Heart left ventricle (tissue), 16 donors: ENCODE measurements around the gene PTPRN2. TPM values are rescaled to one million over a fixed set of nuclear protein-coding genes. Genes with fewer than 3 reads are reported as not detected.

Experiments used
- ATAC-seq, 4 donors: fragments of 200-7000 bp; cut with Tn5 transposase; one replicate each; pipeline ENCODE4 v1.9.1; 2020 to 2022; ENCODE audit warnings: moderate library complexity in 4 of 4, mild to moderate bottlenecking in 3 of 4, moderate number of reproducible peaks in 1 of 4
- DNase-seq, 5 donors: peaks; one replicate each; pipeline ENCODE4 v3.0.0-alpha.2; 2020
- H3K27ac ChIP-seq, 12 donors: fragments of 200-600 bp; sonication (generic) in 4 of 12; one replicate each; pipeline versions ENCODE4 v1.5.0 to v1.8.0; 2016 to 2022; ENCODE audit warnings: mild to moderate bottlenecking in 2 of 12
- H3K27me3 ChIP-seq, 9 donors: fragments of 200-600 bp; sonication (generic) in 2 of 9; one replicate each; pipeline versions ENCODE4 v1.5.1 to v1.8.0; 2016 to 2022; ENCODE audit warnings: mild to moderate bottlenecking in 3 of 9
- H3K36me3 ChIP-seq, 9 donors: fragments of 200-600 bp; sonication (generic) in 2 of 9; one replicate each; pipeline versions ENCODE4 v1.5.0 to v1.8.0; 2018 to 2022; ENCODE audit warnings: mild to moderate bottlenecking in 2 of 9
- H3K4me1 ChIP-seq, 12 donors: fragments of 200-600 bp; sonication (generic) in 4 of 12; one replicate each; pipeline versions ENCODE4 v1.5.0 to v1.8.0; 2016 to 2022; ENCODE audit warnings: mild to moderate bottlenecking in 3 of 12
- H3K4me3 ChIP-seq, 12 donors: fragments of 200-600 bp; sonication (generic) in 4 of 12; one replicate each; pipeline versions ENCODE4 v1.5.0 to v1.8.0; 2017 to 2022; ENCODE audit warnings: mild to moderate bottlenecking in 9 of 12, moderate library complexity in 4 of 12
- H3K9me3 ChIP-seq, 12 donors: fragments of 200-600 bp; sonication (generic) in 4 of 12; one replicate each; pipeline versions ENCODE4 v1.5.0 to v1.8.0; 2016 to 2022; ENCODE audit warnings: mild to moderate bottlenecking in 1 of 12
- POLR2A ChIP-seq, 2 donors: fragments of 450-650 bp; IDR thresholded peaks; one replicate each; pipeline ENCODE4 v1.6.1; 2017; ENCODE audit warnings: antibody characterized with exemption in 2 of 2, mild to moderate bottlenecking in 2 of 2, moderate library complexity in 2 of 2
- WGBS, 4 donors: extraction: QIAGEN DNeasy Blood & Tissue Kit in 2 of 4; methylation state at CpG; one replicate each; pipeline versions ENCODE4 v1.1.5 to v1.1.7; 2013 to 2018; 5-methylcytosine and 5-hydroxymethylcytosine counted together
- intact Hi-C, 10 donors: fragments of 100-400 bp; cut with DNase I; formaldehyde crosslinking; loops; one replicate each; pipeline versions ENCODE4 v1.11.1 to v1.14.2; 2022
- polyA plus RNA-seq, 2 donors: library from polyadenylated mRNA; stranded (reverse); fragments of 200-250 nt; gene quantifications; one replicate each; pipeline ENCODE4 v1.2.3, GENCODE V29; 2013
- total RNA-seq, 9 donors: library from RNA; depleted of rRNA in 2 of 9; stranded (reverse); fragments of >200 nt in 2 of 9; fragmentation: NEBNext Ultra II Directional in 3 of 9; extraction: Animal tissue kit (Norgen Biotek cat#: 25700) in 3 of 9; gene quantifications; one replicate each; pipeline versions ENCODE4 v1.1.0 to v1.2.4, GENCODE V29; 2016 to 2023
- TF ChIP-seq, protein P1 (sequence below), 12 donors: fragments of 200-600 bp; sonication (generic) in 4 of 12; IDR thresholded peaks; one replicate each; pipeline versions ENCODE4 v1.5.0 to v1.8.0; 2018 to 2022; ENCODE audit warnings: antibody characterized with exemption in 12 of 12, mild to moderate bottlenecking in 5 of 12
- donor health status: ischemic (EF 13 %, LVEDD 7.1; RV severe dilation, severe dysfunction).
- donor health status: healthy with polysubstance abuse.
- donor health status: DM: no; HTN: yes; CAD: no.
- donor health status: DM: no; HTN: no; CAD: no.
- donor health status: ischemic (EF 25% LVEDD 6.9; RV normal size, moderate dysfunction).
- donor health status: ischemic (EF 25% LVEDD 5.7; RV mildly dilated, moderate dysfunction).
- donor health status: healthy.
- donor health status: DM: yes; HTN: yes; CAD: no.
- donor health status: ischemic (EF 35%, LVEDD 5.7; RV mildly dilated, moderate dysfunction).
- donor health status: nonischemic (EF 11% LVEDD 7.7; RV severe dilation, severe dysfunction).
- donor health status: DM: yes; HTN: yes; CAD: no.
- donor health status: PGD.
- donor health status: ischemic (EF 29% LVEDD 5.4; RV normal size, mild dysfunction).
- donor health status: nonischemic (EF 23%, LVEDD 6.1; RV moderate dilation, normal function).

Gene PTPRN2
- total and polyA plus RNA-seq, 11 donors = 0.61 to 2.3 (median 1.3) TPM

DNA sequence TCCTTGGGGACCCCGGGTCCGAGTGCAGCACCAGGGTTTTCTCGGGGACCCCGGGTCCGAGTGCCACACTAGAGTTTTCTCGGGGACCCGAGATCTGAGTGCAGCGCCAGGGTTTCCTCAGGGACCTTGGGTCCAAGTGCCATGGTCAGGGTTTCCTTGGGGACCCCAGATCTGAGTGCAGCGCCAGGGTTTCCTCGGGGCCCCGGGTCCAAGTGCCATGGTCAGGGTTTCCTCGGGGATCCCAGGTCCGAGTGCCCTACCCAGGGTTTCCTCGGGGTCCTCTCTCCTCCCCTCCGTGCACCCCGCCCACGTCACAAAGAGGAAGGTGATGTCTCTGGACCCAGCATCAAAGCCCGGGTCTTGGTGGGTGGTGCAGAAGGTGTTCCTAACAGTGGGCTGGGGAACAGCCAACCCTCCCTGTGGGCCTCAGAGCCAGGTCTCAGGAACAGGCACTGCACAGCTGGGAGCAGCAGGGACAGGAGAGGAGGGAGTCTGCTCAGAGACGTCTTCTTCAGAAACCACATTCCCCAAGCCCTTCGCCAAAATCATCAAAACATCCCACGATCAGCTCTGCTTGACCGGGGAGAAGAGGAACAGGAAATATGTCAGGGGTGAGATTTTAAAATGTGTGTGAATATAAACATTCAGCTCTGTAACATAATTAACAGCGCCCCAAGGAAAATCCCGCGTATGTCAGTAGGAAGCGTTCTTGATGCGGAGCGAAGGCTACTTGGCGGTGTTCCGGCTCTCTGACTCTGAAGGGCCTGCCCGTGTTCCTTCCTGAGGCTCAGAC is 710.1 kb downstream of the PTPRN2 start:
- Histone ChIP-seq H3K27ac (no peak overlapping the region), H3K4me1 (peaks cover 0 to 9% (median 5%) of the 10 kb centered on the region in 12 donors), H3K36me3 (no peaks in the 10 kb centered on the region), H3K9me3 (no peaks in the 10 kb centered on the region), H3K4me3 (no peak overlapping the region), H3K27me3 (peaks cover 0 to 27% (median 4%) of the 10 kb centered on the region in 9 donors)
- intact Hi-C loops = loop anchor here in 9 of 10 donors (5.0 to 10.0 kb wide), 2 partner anchors 443 to 445 kb away; no protein-coding TSS in a partner anchor
- 73 to 82% (median 80%) methylated on average over 20 to 31 of the region's 31 CpGs for WGBS, 4 donors
- ATAC-seq = no peak
- TF ChIP-seq, protein P1, sequence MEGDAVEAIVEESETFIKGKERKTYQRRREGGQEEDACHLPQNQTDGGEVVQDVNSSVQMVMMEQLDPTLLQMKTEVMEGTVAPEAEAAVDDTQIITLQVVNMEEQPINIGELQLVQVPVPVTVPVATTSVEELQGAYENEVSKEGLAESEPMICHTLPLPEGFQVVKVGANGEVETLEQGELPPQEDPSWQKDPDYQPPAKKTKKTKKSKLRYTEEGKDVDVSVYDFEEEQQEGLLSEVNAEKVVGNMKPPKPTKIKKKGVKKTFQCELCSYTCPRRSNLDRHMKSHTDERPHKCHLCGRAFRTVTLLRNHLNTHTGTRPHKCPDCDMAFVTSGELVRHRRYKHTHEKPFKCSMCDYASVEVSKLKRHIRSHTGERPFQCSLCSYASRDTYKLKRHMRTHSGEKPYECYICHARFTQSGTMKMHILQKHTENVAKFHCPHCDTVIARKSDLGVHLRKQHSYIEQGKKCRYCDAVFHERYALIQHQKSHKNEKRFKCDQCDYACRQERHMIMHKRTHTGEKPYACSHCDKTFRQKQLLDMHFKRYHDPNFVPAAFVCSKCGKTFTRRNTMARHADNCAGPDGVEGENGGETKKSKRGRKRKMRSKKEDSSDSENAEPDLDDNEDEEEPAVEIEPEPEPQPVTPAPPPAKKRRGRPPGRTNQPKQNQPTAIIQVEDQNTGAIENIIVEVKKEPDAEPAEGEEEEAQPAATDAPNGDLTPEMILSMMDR (IDR thresholded peaks at IDR 0.05) = no peak
- no peak for TF ChIP-seq POLR2A (IDR thresholded peaks at IDR 0.05)
- DNase-seq = peak in 2 of 5 donors; percentile 15 to 35

DNA sequence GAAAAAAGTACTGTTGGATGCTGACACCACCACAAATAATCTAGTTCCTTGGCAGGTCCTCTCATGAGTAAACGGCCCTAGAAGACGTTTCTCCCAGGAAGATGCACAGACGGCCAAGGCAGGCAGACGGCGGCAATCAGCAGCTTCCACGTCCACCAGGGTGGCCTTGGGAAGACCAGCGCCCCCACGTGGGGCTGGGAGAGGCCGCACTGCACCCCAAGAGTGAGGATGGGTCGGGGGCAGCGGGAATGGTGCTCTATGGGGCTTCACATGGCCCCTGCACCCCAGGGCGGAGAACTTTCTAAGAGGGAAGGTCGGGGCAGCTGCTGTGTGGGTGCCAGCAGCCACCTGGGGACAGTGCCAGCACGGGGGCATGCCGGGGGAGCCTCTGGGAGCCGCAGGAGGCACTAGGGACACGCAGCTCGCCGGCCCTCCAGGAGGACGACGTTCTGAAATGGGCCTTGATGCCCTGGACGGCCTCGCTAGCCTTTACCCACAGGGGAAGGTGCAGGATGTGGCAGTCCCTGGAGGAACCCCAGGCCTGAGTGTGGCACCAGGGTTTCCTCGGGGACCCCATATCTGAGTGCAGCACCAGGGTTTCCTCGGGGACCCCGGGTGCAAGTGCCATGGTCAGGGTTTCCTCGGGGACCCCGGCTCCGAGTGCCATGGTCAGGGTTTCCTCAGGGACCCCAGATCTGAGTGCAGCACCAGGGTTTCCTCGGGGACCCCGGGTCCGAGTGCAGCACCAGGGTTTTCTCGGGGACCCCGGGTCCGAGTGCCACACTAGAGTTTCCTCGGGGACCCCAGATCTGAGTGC is 710.9 kb downstream of the PTPRN2 start:
- H3K4me1 ChIP-seq = peaks cover 0 to 9% (median 5%) of the 10 kb centered on the region in 12 donors
- no peak overlapping the region for H3K4me3 ChIP-seq
- no peak overlapping the region for H3K27ac ChIP-seq
- TF ChIP-seq, protein P1 (IDR thresholded peaks at IDR 0.05) = no peak
- TF ChIP-seq POLR2A (IDR thresholded peaks at IDR 0.05) = no peak
- DNase-seq (peak in 1 of 5 donors; percentile 13), ATAC-seq (no peak)
- no peaks in the 10 kb centered on the region for H3K9me3 ChIP-seq
- peaks cover 0 to 27% (median 4%) of the 10 kb centered on the region in 9 donors for H3K27me3 ChIP-seq
- intact Hi-C loops = loop anchor here in 9 of 10 donors (5.0 to 10.0 kb wide), 2 partner anchors 442 to 444 kb away; no protein-coding TSS in a partner anchor
- H3K36me3 ChIP-seq = no peaks in the 10 kb centered on the region
- 69 to 81% (median 74%) methylated on average over 14 to 36 of the region's 36 CpGs for WGBS, 4 donors

DNA sequence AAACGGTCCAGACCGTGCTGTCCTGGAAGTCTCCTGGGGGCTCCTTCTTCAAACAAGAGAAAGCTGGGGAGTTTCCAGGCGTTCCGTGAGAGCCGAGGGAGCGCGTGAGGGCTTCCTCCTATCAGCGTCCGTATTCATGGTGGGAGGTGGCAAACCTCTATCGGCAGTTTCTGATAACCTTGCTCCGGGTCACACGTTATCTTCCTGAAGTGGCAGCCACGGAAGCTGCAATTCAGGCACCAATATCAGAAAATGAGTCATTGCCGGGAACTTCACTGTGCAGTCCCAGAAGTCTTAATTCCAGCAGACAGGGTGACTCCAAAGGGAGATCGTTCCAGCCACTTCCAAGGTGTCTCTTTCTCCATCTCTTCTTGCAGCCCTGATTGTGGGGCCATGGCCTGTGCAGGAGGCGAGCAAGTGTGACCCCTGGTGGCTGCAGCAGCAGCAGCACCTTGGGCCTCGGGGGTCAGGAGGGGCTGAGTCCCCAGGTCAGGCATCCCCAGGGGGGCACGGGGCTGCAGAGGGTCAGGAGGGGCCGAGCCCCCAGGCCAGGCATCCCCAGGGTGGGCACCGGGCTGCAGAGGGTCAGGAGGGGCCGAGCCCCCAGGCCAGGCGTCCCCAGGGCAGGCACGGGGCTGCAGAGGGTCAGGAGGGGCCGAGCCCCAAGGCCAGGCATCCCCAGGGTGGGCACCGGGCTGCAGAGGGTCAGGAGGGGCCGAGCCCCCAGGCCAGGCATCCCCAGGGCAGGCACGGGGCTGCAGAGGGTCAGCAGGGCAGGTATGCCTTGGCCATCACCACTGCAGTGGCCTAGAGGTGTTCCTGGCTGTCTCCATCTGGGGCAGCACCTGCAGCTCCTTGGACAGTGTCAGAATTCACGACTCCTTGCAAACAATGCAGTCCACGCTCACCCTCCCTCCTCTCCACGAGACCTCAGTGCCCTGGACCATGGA is 712.1 kb downstream of the PTPRN2 start:
- intact Hi-C loops = loop anchor here in 9 of 10 donors (5.0 to 10.0 kb wide), 2 partner anchors 441 to 443 kb away; no protein-coding TSS in a partner anchor

More for the DNA sequence above, 712.1 kb downstream of the PTPRN2 start:
- H3K4me3 ChIP-seq = no peak overlapping the region
- peaks cover 0 to 27% (median 4%) of the 10 kb centered on the region in 9 donors for H3K27me3 ChIP-seq
- 22 to 33% (median 23%) methylated on average over 14 to 30 of the region's 30 CpGs for WGBS, 4 donors
- TF ChIP-seq, protein P1 (IDR thresholded peaks at IDR 0.05) = peak; percentile 51 to 69 (median 60)
- TF ChIP-seq POLR2A (IDR thresholded peaks at IDR 0.05) = no peak
- H3K27ac ChIP-seq = no peak overlapping the region
- peaks cover 0 to 9% (median 5%) of the 10 kb centered on the region in 12 donors for H3K4me1 ChIP-seq
- H3K36me3 ChIP-seq = no peaks in the 10 kb centered on the region
- DNase-seq = peak in 2 of 5 donors; percentile 43 to 51
- H3K9me3 ChIP-seq = no peaks in the 10 kb centered on the region
- ATAC-seq = peak in 3 of 4 donors; percentile 55 to 72 (median 58)
